CD4-positive, alpha-beta T cell (primary cell): ENCODE data around the gene KIF5C. TPM values are rescaled to one million over a fixed set of nuclear protein-coding genes. Genes with fewer than 3 reads are reported as not detected.

ENCODE experiments used
- ATAC-seq: fragments of 200-7000 bp; cut with Tn5 transposase; one replicate; pipeline ENCODE4 v1.10.0; 2022; ENCODE audit warnings: mild to moderate bottlenecking; ENCODE audit not compliant: poor library complexity
- CTCF ChIA-PET: fragments of 350-600 bp; sonication (Branson Sonifier 250); formaldehyde crosslinking; loops from one replicate; lab custom pipeline; 2021; ENCODE audit warnings: antibody characterized with exemption, inconsistent platforms; lab: Charles Lee
- POLR2A ChIA-PET: fragments of 350-600 bp; sonication (Branson Sonifier 250); formaldehyde crosslinking; loops from one replicate; lab custom pipeline; 2021; ENCODE audit warnings: antibody characterized with exemption, inconsistent platforms; lab: Charles Lee
- DNase-seq, 14 experiments: peaks; one replicate each; pipeline ENCODE4 v3.0.0-alpha.2; 2013 to 2020; ENCODE audit warnings: mixed read lengths in 2 of 14
- H3K27ac ChIP-seq, 2 donors: one replicate each; pipeline versions ENCODE4 v1.5.1 to v1.7.0; 2013; ENCODE audit warnings: low read length in 2 of 2, low read depth in 1 of 2, mild to moderate bottlenecking in 1 of 2
- H3K27me3 ChIP-seq, 2 experiments: 1 replicate in 1 of 2; 2 replicates in 1 of 2; pipeline versions ENCODE4 v1.6.1 to v1.7.0; 2013; ENCODE audit warnings: low read length in 2 of 2, control low read depth in 1 of 2, mild to moderate bottlenecking in 1 of 2, moderate library complexity in 1 of 2; ENCODE audit not compliant: insufficient read depth in 2 of 2, control insufficient read depth in 1 of 2
- H3K36me3 ChIP-seq: one replicate; pipeline ENCODE4 v1.6.1; 2013; ENCODE audit warnings: low read length, control low read depth; ENCODE audit not compliant: insufficient read depth
- H3K4me1 ChIP-seq: one replicate; pipeline ENCODE4 v1.6.1; 2013; ENCODE audit warnings: low read length, control low read depth; ENCODE audit not compliant: insufficient read depth
- H3K4me3 ChIP-seq: one replicate; pipeline ENCODE4 v1.5.1; 2013; ENCODE audit warnings: mild to moderate bottlenecking, low read length, moderate library complexity
- H3K9me3 ChIP-seq, 2 experiments: 1 replicate in 1 of 2; 2 replicates in 1 of 2; pipeline versions ENCODE4 v1.6.1 to v1.7.0; 2013; ENCODE audit warnings: low read length in 2 of 2, mild to moderate bottlenecking in 2 of 2, control low read depth in 1 of 2, moderate library complexity in 1 of 2; ENCODE audit not compliant: control insufficient read depth in 1 of 2, insufficient read depth in 1 of 2
- H3K27ac Mint-ChIP-seq: one replicate; pipeline ENCODE4 v1.8.0; 2020; ENCODE audit warnings: mixed read lengths
- H3K27me3 Mint-ChIP-seq: one replicate; pipeline ENCODE4 v1.8.0; 2021; ENCODE audit warnings: mixed read lengths
- H3K36me3 Mint-ChIP-seq: one replicate; pipeline ENCODE4 v1.8.0; 2021; ENCODE audit warnings: low read depth, mixed read lengths
- H3K4me1 Mint-ChIP-seq: one replicate; pipeline ENCODE4 v1.8.0; 2021; ENCODE audit warnings: low read depth, mixed read lengths
- H3K4me3 Mint-ChIP-seq: one replicate; pipeline ENCODE4 v1.8.0; 2020; ENCODE audit warnings: mild to moderate bottlenecking, mixed read lengths
- H3K9me3 Mint-ChIP-seq: one replicate; pipeline ENCODE4 v1.8.0; 2020; ENCODE audit warnings: mixed read lengths
- CTCF ChIP-seq: fragments of 200-600 bp; IDR thresholded peaks from one replicate; pipeline ENCODE4 v1.8.0; 2022; ENCODE audit warnings: antibody characterized with exemption, mild to moderate bottlenecking
- intact Hi-C, 2 experiments: fragments of 100-400 bp; cut with DNase I in 1 of 2; cut with micrococcal nuclease in 1 of 2; formaldehyde crosslinking; loops; one replicate each; pipeline versions ENCODE4 v1.15.1 to v1.9.0; 2023 to 2025; cut with DNase I, micrococcal nuclease
- total RNA-seq, 174 experiments: library from RNA in 2 of 174; stranded (reverse) in 2 of 174; gene quantifications; one replicate each; pipeline ENCODE4 v1.2.3 and lab custom pipeline; 2021 to 2026

KIF5C gene
- total RNA-seq, 2 experiments from 2014 or later = 7.3 to 8.1 TPM

- intact Hi-C loops = no loop called here
- CTCF ChIA-PET = no interaction called here
- H3K27me3 ChIP-seq = peaks cover 0 to 6% of the 10 kb centered on the region in 2 experiments
- no peak overlapping the region for H3K27ac Mint-ChIP-seq
- H3K4me1 ChIP-seq = no peaks in the 10 kb centered on the region
- H3K36me3 Mint-ChIP-seq = no peaks in the 10 kb centered on the region
- H3K27ac ChIP-seq = no peak overlapping the region
- no peaks in the 10 kb centered on the region for H3K9me3 ChIP-seq
- no peaks in the 10 kb centered on the region for H3K4me1 Mint-ChIP-seq
- ATAC-seq (no peak), DNase-seq (no peak)
- H3K36me3 ChIP-seq = no peaks in the 10 kb centered on the region
- H3K4me3 Mint-ChIP-seq = no peak overlapping the region
- POLR2A ChIA-PET = no interaction called here
- H3K9me3 Mint-ChIP-seq = no peaks in the 10 kb centered on the region
- TF ChIP-seq CTCF = no peak
- peaks cover 32% of the 10 kb centered on the region for H3K27me3 Mint-ChIP-seq
- no peak overlapping the region for H3K4me3 ChIP-seq
Measured at GRCh38 chr2:149059822-149060221, 184.8 kb downstream of the KIF5C start.

GRCh38 chr2:149061133-149061745, 186.2 kb downstream of the KIF5C start:
- intact Hi-C loops = no loop called here
- ATAC-seq (no peak), DNase-seq (no peak)
- no peaks in the 10 kb centered on the region for H3K36me3 ChIP-seq
- ChIA-PET POLR2A (no interaction called here), CTCF (no interaction called here)
- no peak for TF ChIP-seq CTCF
- no peaks in the 10 kb centered on the region for H3K9me3 ChIP-seq
- Mint-ChIP-seq H3K36me3 (no peaks in the 10 kb centered on the region), H3K27me3 (peaks cover 21% of the 10 kb centered on the region), H3K4me1 (no peaks in the 10 kb centered on the region), H3K27ac (no peak overlapping the region), H3K9me3 (no peaks in the 10 kb centered on the region), H3K4me3 (no peak overlapping the region)
- H3K4me3 ChIP-seq = no peak overlapping the region
- peaks cover 0 to 6% of the 10 kb centered on the region in 2 experiments for H3K27me3 ChIP-seq
- no peaks in the 10 kb centered on the region for H3K4me1 ChIP-seq
- no peak overlapping the region for H3K27ac ChIP-seq

GRCh38 chr2:149062531-149062930, 187.5 kb downstream of the KIF5C start:
- Mint-ChIP-seq H3K9me3 (no peaks in the 10 kb centered on the region), H3K27me3 (peaks cover 20% of the 10 kb centered on the region), H3K4me3 (no peak overlapping the region), H3K36me3 (no peaks in the 10 kb centered on the region), H3K27ac (no peak overlapping the region), H3K4me1 (no peaks in the 10 kb centered on the region)
- no peak for DNase-seq
- POLR2A ChIA-PET = interaction anchor here (0.7 kb wide), 1 partner anchor 9 kb away, joined by 3 read pairs; no protein-coding TSS in a partner anchor
- no peak for TF ChIP-seq CTCF
- Histone ChIP-seq H3K4me1 (no peaks in the 10 kb centered on the region), H3K4me3 (no peak overlapping the region), H3K36me3 (no peaks in the 10 kb centered on the region), H3K9me3 (no peaks in the 10 kb centered on the region), H3K27me3 (no peaks in the 10 kb centered on the region), H3K27ac (no peak overlapping the region)
- intact Hi-C loops = no loop called here
- no peak for ATAC-seq
- CTCF ChIA-PET = interaction anchor here (0.7 to 1.0 kb wide), 2 partner anchors 8 to 398 kb away, joined by 3 read pairs; no protein-coding TSS in a partner anchor
